A549 (cell line): Measurements from ENCODE around the gene KRTAP4-3.

ENCODE experiments used
- CTCF ChIP-seq: fragments of >200 bp; sonication (Bioruptor Twin); formaldehyde crosslinking; IDR thresholded peaks from 3 replicates; pipeline ENCODE4 v1.5.1; 2016
- HMGXB4 ChIP-seq: fragments of 250-450 bp; sonication (Bioruptor Pico); IDR thresholded peaks from 2 replicates; pipeline ENCODE4 v1.5.0; 2021; ENCODE audit warnings: mild to moderate bottlenecking, moderate library complexity, borderline replicate concordance
- JUN ChIP-seq, 2 experiments: fragments of >200 bp; sonication (Bioruptor Twin); formaldehyde crosslinking; IDR thresholded peaks; 2 replicates in 1 of 2; 3 replicates in 1 of 2; pipeline ENCODE4 v1.6.1; 2016 to 2017
- RAD21 ChIP-seq, 2 experiments: fragments of >200 bp in 1 of 2; sonication (Bioruptor Twin) in 1 of 2; formaldehyde crosslinking in 1 of 2; IDR thresholded peaks in 1 of 2; conservative IDR thresholded peaks in 1 of 2; 2 replicates in 1 of 2; 3 replicates in 1 of 2; pipeline ENCODE4 v1.6.1; 2012 to 2018; ENCODE audit warnings: inconsistent platforms in 1 of 2

GRCh38 chr17:41176744-41177387 is 8.8 kb upstream of the KRTAP4-3 start:
- TF ChIP-seq JUN (IDR thresholded peaks at IDR 0.05) (no peak), RAD21 (conservative IDR thresholded peaks at IDR 0.05 in 1 of 2, IDR thresholded peaks at IDR 0.05 in 1 of 2) (no peak), CTCF (no peak), HMGXB4 (no peak)
